ENCODE measurements around the gene NAT14. TPM values are rescaled to one million over a fixed set of nuclear protein-coding genes. Genes with fewer than 3 reads are reported as not detected.

The NAT14 gene
- total RNA-seq, 1 experiment from 2014 or later: 45.2 TPM

DNA sequence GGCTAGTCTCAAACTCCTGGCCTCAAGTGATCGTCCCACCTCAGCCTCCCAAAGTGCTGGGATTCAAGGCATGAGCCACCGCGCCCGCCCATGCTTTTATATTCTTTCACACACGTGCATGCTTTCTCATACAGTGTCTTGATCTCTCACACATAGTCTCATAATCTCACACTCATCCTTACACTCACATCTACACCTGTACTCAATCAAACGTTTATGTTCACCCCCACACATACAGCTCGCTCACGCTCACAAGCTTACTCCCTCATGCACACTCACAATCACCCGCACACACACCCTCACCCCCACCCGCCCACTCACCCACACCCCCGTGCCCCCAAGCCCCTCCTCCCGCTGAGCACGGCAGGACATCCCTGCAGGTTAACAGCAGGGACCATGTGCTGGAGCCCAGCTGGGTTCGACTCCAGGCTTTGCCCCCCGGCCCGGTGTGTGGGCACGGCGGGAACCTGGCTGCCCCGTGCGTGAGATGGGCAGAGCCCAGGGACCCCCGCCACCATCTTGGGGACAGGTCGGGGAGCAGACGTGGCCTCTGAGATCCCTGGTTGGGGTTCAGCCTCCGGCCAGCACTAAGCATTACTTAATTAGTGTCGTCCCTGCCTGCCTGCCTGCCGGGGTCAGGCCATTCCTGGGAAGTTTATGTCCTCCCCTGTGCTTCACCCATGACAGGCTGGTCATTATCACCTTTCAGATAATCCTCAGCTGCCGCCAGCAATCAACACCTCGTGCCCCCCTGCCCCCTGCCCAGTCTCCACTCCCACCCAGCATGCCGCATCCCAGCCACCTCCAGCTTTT lies 40.5 kb downstream of the NAT14 start:
- Mint-ChIP-seq H3K36me3 (ENCODE audit: insufficient read depth, unreplicated experiment) (no peaks in the 10 kb centered on the region), H3K4me1 (ENCODE audit: low read depth, unreplicated experiment) (no peaks in the 10 kb centered on the region), H3K4me3 (ENCODE audit: unreplicated experiment) (no peak overlapping the region), H3K27ac (ENCODE audit: unreplicated experiment) (no peak overlapping the region), H3K27me3 (ENCODE audit: insufficient read depth, unreplicated experiment) (no peaks in the 10 kb centered on the region), H3K9me3 (ENCODE audit: unreplicated experiment) (no peaks in the 10 kb centered on the region)
- ChIA-PET POLR2A (no interaction called here), CTCF (interaction anchor here (0.6 to 1.1 kb wide), 3 partner anchors 12 to 636 kb away, joined by 3 to 7 read pairs (median 3); no protein-coding TSS in a partner anchor)
- Histone ChIP-seq H3K9me3 (peaks cover 3% of the 10 kb centered on the region; the same call in 1 of the 2 replicates), H3K27me3 (replicated peaks; ENCODE audit: control insufficient read depth, insufficient read depth, low read length) (no peaks in the 10 kb centered on the region), H3K36me3 (ENCODE audit: control insufficient read depth, insufficient read depth, low read length) (no peaks in the 10 kb centered on the region), H3K4me1 (no peaks in the 10 kb centered on the region), H3K4me3 (ENCODE audit: low read depth, low read length) (no peak overlapping the region)
- no TSS peak for BruUV-seq (replicated peaks)
- DNase-seq: no peak
- TF ChIP-seq, protein P1, sequence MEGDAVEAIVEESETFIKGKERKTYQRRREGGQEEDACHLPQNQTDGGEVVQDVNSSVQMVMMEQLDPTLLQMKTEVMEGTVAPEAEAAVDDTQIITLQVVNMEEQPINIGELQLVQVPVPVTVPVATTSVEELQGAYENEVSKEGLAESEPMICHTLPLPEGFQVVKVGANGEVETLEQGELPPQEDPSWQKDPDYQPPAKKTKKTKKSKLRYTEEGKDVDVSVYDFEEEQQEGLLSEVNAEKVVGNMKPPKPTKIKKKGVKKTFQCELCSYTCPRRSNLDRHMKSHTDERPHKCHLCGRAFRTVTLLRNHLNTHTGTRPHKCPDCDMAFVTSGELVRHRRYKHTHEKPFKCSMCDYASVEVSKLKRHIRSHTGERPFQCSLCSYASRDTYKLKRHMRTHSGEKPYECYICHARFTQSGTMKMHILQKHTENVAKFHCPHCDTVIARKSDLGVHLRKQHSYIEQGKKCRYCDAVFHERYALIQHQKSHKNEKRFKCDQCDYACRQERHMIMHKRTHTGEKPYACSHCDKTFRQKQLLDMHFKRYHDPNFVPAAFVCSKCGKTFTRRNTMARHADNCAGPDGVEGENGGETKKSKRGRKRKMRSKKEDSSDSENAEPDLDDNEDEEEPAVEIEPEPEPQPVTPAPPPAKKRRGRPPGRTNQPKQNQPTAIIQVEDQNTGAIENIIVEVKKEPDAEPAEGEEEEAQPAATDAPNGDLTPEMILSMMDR (IDR thresholded peaks at IDR 0.05; ENCODE audit: insufficient read depth in 1 of 2, low read depth in 1 of 2, low read length in 1 of 2, severe bottlenecking in 1 of 2, unreplicated experiment in 1 of 2): no peak
- intact Hi-C loops (cut with micrococcal nuclease; ENCODE audit: unreplicated experiment): no loop called here

DNA sequence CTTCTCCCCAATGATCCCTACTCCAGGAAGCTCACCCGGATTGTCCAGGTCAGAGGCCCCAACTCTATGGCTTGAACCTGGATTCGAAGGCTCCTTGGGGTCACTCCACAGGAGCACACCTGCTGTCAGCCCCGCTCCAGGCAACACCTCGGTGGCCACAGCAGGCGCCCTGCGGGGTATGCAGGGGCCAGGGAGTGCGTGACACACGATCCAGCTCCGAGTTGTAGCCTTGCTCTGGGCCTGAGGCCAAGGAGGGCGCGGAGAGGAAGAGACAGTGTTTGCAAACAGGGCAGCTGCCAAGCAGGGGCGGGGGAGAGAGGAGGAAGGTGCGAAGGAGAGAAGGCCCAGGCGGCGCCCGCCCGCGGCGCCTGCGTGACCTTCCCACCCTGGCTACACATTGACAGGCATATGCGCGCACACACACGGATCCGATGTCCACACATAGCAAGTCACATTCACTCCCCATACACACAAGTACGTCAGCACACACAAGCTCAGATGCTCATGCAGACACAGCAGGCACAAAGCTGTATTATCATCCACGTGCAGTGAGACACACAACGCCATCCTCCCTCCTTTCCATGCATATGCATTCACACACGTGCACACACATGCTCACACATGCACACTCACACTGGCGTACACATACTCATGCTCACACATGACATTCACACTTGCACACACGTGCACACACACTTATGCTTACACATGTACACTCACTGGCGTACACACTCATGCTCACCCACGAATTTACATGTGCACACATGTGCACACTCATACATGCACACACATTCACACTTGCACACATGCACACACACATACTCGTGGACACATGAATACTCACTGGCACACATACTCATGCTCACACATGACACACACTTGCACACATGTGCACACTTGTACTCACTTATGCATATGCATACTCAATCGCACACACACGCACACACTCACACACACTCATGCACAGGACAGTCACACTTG lies 41.5 kb downstream of the NAT14 start:
- H3K4me1 ChIP-seq: no peaks in the 10 kb centered on the region
- H3K36me3 ChIP-seq (ENCODE audit: control insufficient read depth, insufficient read depth, low read length): no peaks in the 10 kb centered on the region
- no peaks in the 10 kb centered on the region for H3K4me1 Mint-ChIP-seq (ENCODE audit: low read depth, unreplicated experiment)
- POLR2A ChIA-PET: no interaction called here
- BruUV-seq (replicated peaks): no TSS peak
- no peaks in the 10 kb centered on the region for H3K27me3 ChIP-seq (replicated peaks; ENCODE audit: control insufficient read depth, insufficient read depth, low read length)
- no peaks in the 10 kb centered on the region for H3K36me3 Mint-ChIP-seq (ENCODE audit: insufficient read depth, unreplicated experiment)
- CTCF ChIA-PET: interaction anchor here (0.5 to 1.1 kb wide), 2 partner anchors 59 to 385 kb away, joined by 3 to 5 read pairs; no protein-coding TSS in a partner anchor
- no peak overlapping the region for H3K4me3 ChIP-seq (ENCODE audit: low read depth, low read length)
- H3K9me3 Mint-ChIP-seq (ENCODE audit: unreplicated experiment): no peaks in the 10 kb centered on the region
- H3K9me3 ChIP-seq: peaks cover 3% of the 10 kb centered on the region; the same call in 1 of the 2 replicates
- TF ChIP-seq, protein P1 (IDR thresholded peaks at IDR 0.05; ENCODE audit: insufficient read depth in 1 of 2, low read depth in 1 of 2, low read length in 1 of 2, severe bottlenecking in 1 of 2, unreplicated experiment in 1 of 2): no peak
- no peak overlapping the region for H3K4me3 Mint-ChIP-seq (ENCODE audit: unreplicated experiment)
- intact Hi-C loops (cut with micrococcal nuclease; ENCODE audit: unreplicated experiment): no loop called here
- DNase-seq: no peak
- no peak overlapping the region for H3K27ac Mint-ChIP-seq (ENCODE audit: unreplicated experiment)
- no peaks in the 10 kb centered on the region for H3K27me3 Mint-ChIP-seq (ENCODE audit: insufficient read depth, unreplicated experiment)

Data from Caco-2 (cell line).